Measurements from ENCODE around the gene ASAP2. TPM values are rescaled to one million over a fixed set of nuclear protein-coding genes. Genes with fewer than 3 reads are reported as not detected.
A peak's percentile ranks its signal among the peaks of the same experiment; 100 is the strongest.

Gene ASAP2
- total RNA-seq, 1 donor from 2014 or later = 24.3 TPM

GRCh38 chr2:9373047-9373446, 166.4 kb downstream of the ASAP2 start:
- Histone ChIP-seq H3K4me3 (no peak overlapping the region), H3K9me3 (no peaks in the 10 kb centered on the region), H3K36me3 (peaks cover 68% of the 10 kb centered on the region), H3K27me3 (ENCODE audit: low read depth) (no peaks in the 10 kb centered on the region), H3K4me1 (peaks cover under 1% of the 10 kb centered on the region), H3K27ac (no peak overlapping the region)
- intact Hi-C loops (cut with DNase I) = no loop called here
- ATAC-seq = no peak
- no peak for DNase-seq
- TF ChIP-seq CTCF (IDR thresholded peaks at IDR 0.05) = no peak

GRCh38 chr2:9373476-9373875, 166.9 kb downstream of the ASAP2 start:
- intact Hi-C loops (cut with DNase I) = no loop called here
- DNase-seq = no peak

GRCh38 chr2:9374071-9374730, 167.6 kb downstream of the ASAP2 start:
- H3K4me1 ChIP-seq = peaks cover 12% of the 10 kb centered on the region
- H3K4me3 ChIP-seq = no peak overlapping the region
- intact Hi-C loops (cut with DNase I) = no loop called here
- H3K9me3 ChIP-seq = no peaks in the 10 kb centered on the region
- ATAC-seq = no peak
- H3K27ac ChIP-seq = no peak overlapping the region
- DNase-seq = no peak
- no peak for TF ChIP-seq CTCF (IDR thresholded peaks at IDR 0.05)
- peaks cover 63% of the 10 kb centered on the region for H3K36me3 ChIP-seq
- no peaks in the 10 kb centered on the region for H3K27me3 ChIP-seq (ENCODE audit: low read depth)

More at GRCh38 chr2:9373476-9373875, 166.9 kb downstream of the ASAP2 start:
- H3K36me3 ChIP-seq = peaks cover 64% of the 10 kb centered on the region
- no peak overlapping the region for H3K27ac ChIP-seq
- ATAC-seq = no peak
- no peak for TF ChIP-seq CTCF (IDR thresholded peaks at IDR 0.05)
- H3K27me3 ChIP-seq (ENCODE audit: low read depth) = no peaks in the 10 kb centered on the region
- H3K9me3 ChIP-seq = no peaks in the 10 kb centered on the region
- H3K4me3 ChIP-seq = no peak overlapping the region
- peaks cover 5% of the 10 kb centered on the region for H3K4me1 ChIP-seq

DNA sequence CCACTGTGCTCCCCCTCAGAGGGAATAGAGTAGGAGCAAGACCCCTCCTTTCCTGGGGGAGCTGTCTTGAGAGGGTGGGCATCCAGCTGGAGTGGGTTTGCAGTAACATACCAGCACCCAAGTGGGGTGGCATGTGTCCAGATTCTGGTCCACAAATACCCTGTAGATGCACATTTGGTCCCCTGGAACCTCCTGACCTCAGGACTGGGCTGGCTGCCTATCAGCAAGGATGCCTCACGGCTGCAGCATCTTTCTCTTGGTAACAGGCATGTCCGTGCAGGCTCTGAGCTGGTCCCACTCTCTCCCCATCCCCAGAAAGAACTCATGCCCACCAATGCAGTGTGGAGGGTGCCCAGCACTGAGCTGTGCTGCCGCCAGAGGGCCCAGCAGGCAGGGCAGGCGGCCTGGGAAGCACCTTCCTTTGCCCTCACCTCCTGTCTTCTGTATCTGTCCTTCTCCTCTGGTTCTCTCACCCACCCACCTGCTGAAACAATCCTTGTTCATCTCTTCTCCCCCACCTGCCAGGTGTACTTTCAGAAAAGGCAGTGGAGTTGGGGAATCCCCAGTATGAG, 169.3 kb downstream of the ASAP2 start:
- DNase-seq (no peak), ATAC-seq (no peak)
- Histone ChIP-seq H3K27ac (no peak overlapping the region), H3K27me3 (ENCODE audit: low read depth) (no peaks in the 10 kb centered on the region), H3K36me3 (peaks cover 61% of the 10 kb centered on the region), H3K4me1 (peaks cover 17% of the 10 kb centered on the region), H3K4me3 (no peak overlapping the region), H3K9me3 (no peaks in the 10 kb centered on the region)
- TF ChIP-seq CTCF (IDR thresholded peaks at IDR 0.05) = no peak
- intact Hi-C loops (cut with DNase I) = no loop called here

DNA sequence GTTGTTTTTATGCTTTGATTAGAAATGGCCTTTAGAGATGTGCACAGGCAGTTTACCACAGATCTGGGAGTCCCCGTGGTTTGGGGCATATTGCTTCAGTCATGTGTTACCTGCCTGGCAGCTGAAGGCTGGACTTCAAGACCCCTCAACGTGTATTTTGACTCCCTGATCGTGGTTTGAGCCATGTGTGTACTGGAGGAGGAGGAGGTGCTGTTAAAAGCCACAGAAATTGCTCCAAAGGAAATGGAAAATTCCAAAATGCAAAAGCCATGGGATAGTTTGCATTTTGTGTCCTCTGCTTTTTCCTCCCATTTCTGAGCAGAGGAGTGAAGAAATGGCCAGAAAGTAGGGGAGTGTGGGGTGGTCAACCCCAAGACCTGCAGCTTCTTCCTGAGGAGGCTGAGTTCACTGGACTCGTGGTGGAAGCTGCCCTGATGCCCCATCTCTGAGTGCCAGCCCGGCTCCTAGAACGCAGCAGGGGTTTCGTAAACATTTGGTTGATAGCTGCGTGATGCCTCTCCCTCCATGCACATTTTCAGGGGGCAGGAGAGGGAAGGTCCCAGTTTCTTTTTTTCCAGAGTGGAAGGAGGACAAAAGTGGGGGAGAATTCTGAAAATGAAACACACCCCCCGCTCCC, 171.0 kb downstream of the ASAP2 start:
- Histone ChIP-seq H3K4me1 (peaks cover 17% of the 10 kb centered on the region), H3K4me3 (no peak overlapping the region), H3K36me3 (peaks cover 58% of the 10 kb centered on the region), H3K27ac (peak overlapping the region; percentile 25), H3K9me3 (no peaks in the 10 kb centered on the region), H3K27me3 (ENCODE audit: low read depth) (no peaks in the 10 kb centered on the region)
- DNase-seq = no peak
- TF ChIP-seq CTCF (IDR thresholded peaks at IDR 0.05) = no peak
- no peak for ATAC-seq
- intact Hi-C loops (cut with DNase I) = no loop called here
